ENCODE measurements around the gene PHLDB2. TPM values are rescaled to one million over a fixed set of nuclear protein-coding genes. Genes with fewer than 3 reads are reported as not detected.

The PHLDB2 gene
- total and polyA plus RNA-seq, 10 of the 15 experiments (the other 5 are each of a cell fraction or from before 2014, with no cell fraction given), result 0.03 to 0.67 (median 0.40) TPM

- H3K79me2 ChIP-seq (ENCODE audit: control insufficient read depth, insufficient read depth, low read length), result no peaks in the 10 kb centered on the region
- FAIRE-seq (no peak), ATAC-seq (no peak), DNase-seq (ENCODE audit: low read depth, low spot score) (no peak)
- no peaks in the 10 kb centered on the region for H4K20me1 ChIP-seq (ENCODE audit: control insufficient read depth, insufficient read depth)
- CTCF ChIA-PET, result no interaction called here
- SMC1A ChIA-PET (ENCODE audit: uncharacterized antibody, unreplicated experiment), result no interaction called here
- H3K27ac ChIP-seq (ENCODE audit: control insufficient read depth, insufficient read depth), result no peak overlapping the region
- H3K36me3 ChIP-seq (ENCODE audit: control insufficient read depth in 2 of 2, insufficient read depth in 2 of 2, low read length in 1 of 2), result no peaks in the 10 kb centered on the region
- no peak for TF ChIP-seq SMAD5 (IDR thresholded peaks at IDR 0.05; ENCODE audit: low read depth)
- no peak for TF ChIP-seq FOS (IDR thresholded peaks at IDR 0.05; ENCODE audit: borderline replicate concordance, extremely low read depth, insufficient read length)
- TF ChIP-seq ZBTB11 (CRISPR knock-in tag; IDR thresholded peaks at IDR 0.05), result no peak
- TF ChIP-seq NFYB (IDR thresholded peaks at IDR 0.05; ENCODE audit: insufficient read depth, low read depth, low read length), result no peak
- TF ChIP-seq YY1 (IDR thresholded peaks at IDR 0.05; ENCODE audit: low read depth, low read length), result no peak
- no peak overlapping the region for H2AFZ ChIP-seq (ENCODE audit: control insufficient read depth, low read depth, low read length)
- H3K4me3 ChIP-seq, result no peak overlapping the region
- POLR2A ChIA-PET, result no interaction called here
- no peaks in the 10 kb centered on the region for H3K9me3 ChIP-seq (replicated peaks; ENCODE audit: control insufficient read depth, insufficient read depth, low read length)
- intact Hi-C loops (cut with micrococcal nuclease; ENCODE audit: unreplicated experiment) (no loop called here), in situ Hi-C loops (cut with MboI) (no loop called here)
- H3K9ac ChIP-seq (ENCODE audit: control insufficient read depth, insufficient read depth, low read length), result no peak overlapping the region
- H3K4me2 ChIP-seq (ENCODE audit: control insufficient read depth, insufficient read depth), result no peak overlapping the region
- no peaks in the 10 kb centered on the region for H3K4me1 ChIP-seq (ENCODE audit: control insufficient read depth, insufficient read depth, low read length)
- H3K27me3 ChIP-seq (replicated peaks in 1 of 2; ENCODE audit: control insufficient read depth in 2 of 2, insufficient read depth in 2 of 2, low read length in 1 of 2), result no peaks in the 10 kb centered on the region; a peak in 1 of 4 replicates
- no TSS peak for BruUV-seq (replicated peaks)
- RAD21 ChIA-PET (ENCODE audit: unreplicated experiment), result no interaction called here
- 15% methylated on average over 3 of the region's 3 CpGs for WGBS (ENCODE audit: insufficient coverage, insufficient replicate concordance, low lambda C conversion rate, missing lambda C conversion rate)
Observed at GRCh38 chr3:111837112-111837511, 22.0 kb upstream of the PHLDB2 start.
